Measurements from ENCODE around the gene CRYBG1.

- no peak for TF ChIP-seq CTCF (conservative IDR thresholded peaks at IDR 0.05)
- no peak for TF ChIP-seq ZFX (IDR thresholded peaks at IDR 0.05)
Observed at GRCh38 chr6:106564476-106564875, 204.0 kb downstream of the CRYBG1 start.
